ENCODE data around the gene PIEZO1. TPM values are rescaled to one million over a fixed set of nuclear protein-coding genes. Genes with fewer than 3 reads are reported as not detected.

Gene PIEZO1
- polyA plus RNA-seq, 2 of the 4 experiments (the other 2 are of a cell fraction) = 26.1 to 84.7 TPM

GRCh38 chr16:88701581-88702370 is 83.2 kb downstream of the PIEZO1 start (continued):
- no peak for TF ChIP-seq FOXS1 (CRISPR knock-in tag; IDR thresholded peaks at IDR 0.05)
- no peak for TF ChIP-seq SREBF2 (IDR thresholded peaks at IDR 0.05)
- TF ChIP-seq KDM1A (IDR thresholded peaks at IDR 0.05; ENCODE audit: low read depth) = no peak

GRCh38 chr16:88700636-88701482 is 84.2 kb downstream of the PIEZO1 start:
- no peak overlapping the region for H3K27ac ChIP-seq
- WGBS (ENCODE audit: missing lambda C conversion rate) = 89% methylated on average over 32 of the region's 42 CpGs
- FAIRE-seq (no peak), DNase-seq (ENCODE audit: low read depth in 1 of 2, low spot score in 1 of 2) (no peak), ATAC-seq (no peak)
- no peak overlapping the region for H3K4me3 ChIP-seq
- ChIA-PET CTCF (interaction anchor here (2.3 to 2.6 kb wide), 2 partner anchors 16 to 36 kb away, joined by 8 to 17 read pairs; no protein-coding TSS in a partner anchor), POLR2A (no interaction called here)
- H3K4me2 ChIP-seq = no peak overlapping the region
- TF ChIP-seq FOSB (CRISPR knock-in tag; IDR thresholded peaks at IDR 0.05) = no peak
- no peak for TF ChIP-seq RFX5 (IDR thresholded peaks at IDR 0.05)
- no peak for TF ChIP-seq HMGXB4 (CRISPR knock-in tag; IDR thresholded peaks at IDR 0.05; ENCODE audit: borderline replicate concordance)
- TF ChIP-seq JUN (IDR thresholded peaks at IDR 0.05) = no peak
- no peak for TF ChIP-seq FOXS1 (CRISPR knock-in tag; IDR thresholded peaks at IDR 0.05)
- TF ChIP-seq JUNB (IDR thresholded peaks at IDR 0.05) = no peak
- no peak for TF ChIP-seq USF2 (IDR thresholded peaks at IDR 0.05)
- TF ChIP-seq NFE2L2 (conservative IDR thresholded peaks at IDR 0.05; ENCODE audit: low read length) = no peak
- TF ChIP-seq RAD21 (conservative IDR thresholded peaks at IDR 0.05 in 1 of 2, IDR thresholded peaks at IDR 0.05 in 1 of 2) = no peak
- no peak for TF ChIP-seq ZC3H11A (IDR thresholded peaks at IDR 0.05)
- TF ChIP-seq PHF8 (IDR thresholded peaks at IDR 0.05; ENCODE audit: borderline replicate concordance, low read depth) = no peak
- no peak for TF ChIP-seq NPAS2 (CRISPR knock-in tag; IDR thresholded peaks at IDR 0.05; ENCODE audit: borderline replicate concordance)
- no peak for TF ChIP-seq ATOH8 (CRISPR knock-in tag; IDR thresholded peaks at IDR 0.05; ENCODE audit: low read depth)
- no peak for TF ChIP-seq CHD4 (IDR thresholded peaks at IDR 0.05; ENCODE audit: borderline replicate concordance)
- no peak for TF ChIP-seq EHMT2 (IDR thresholded peaks at IDR 0.05; ENCODE audit: low read depth)
- TF ChIP-seq MAZ (IDR thresholded peaks at IDR 0.05; ENCODE audit: borderline replicate concordance, low read depth, low read length) = no peak
- TF ChIP-seq E2F6 (IDR thresholded peaks at IDR 0.05; ENCODE audit: borderline replicate concordance, low read depth) = no peak
- TF ChIP-seq RCOR1 (IDR thresholded peaks at IDR 0.05; ENCODE audit: low read depth, low read length) = no peak
- no peak for TF ChIP-seq POLR2AphosphoS2 (conservative IDR thresholded peaks at IDR 0.05; ENCODE audit: low read length)
- no peak for TF ChIP-seq CHD2 (IDR thresholded peaks at IDR 0.05; ENCODE audit: low read length, partially characterized antibody)
- peaks cover 7% of the 10 kb centered on the region; the same call in 1 of the 3 replicates for H3K4me1 ChIP-seq
- H3K9me3 ChIP-seq = no peaks in the 10 kb centered on the region
